ENCODE data around the gene POLN.

The POLN gene

GRCh38 chr4:2155246-2155645, 86.7 kb downstream of the POLN start:
- DNase-seq = no peak

GRCh38 chr4:2154215-2154740, 87.6 kb downstream of the POLN start:
- DNase-seq = no peak

- DNase-seq = no peak
Measured at GRCh38 chr4:2151544-2151943, 90.4 kb downstream of the POLN start.

DNA sequence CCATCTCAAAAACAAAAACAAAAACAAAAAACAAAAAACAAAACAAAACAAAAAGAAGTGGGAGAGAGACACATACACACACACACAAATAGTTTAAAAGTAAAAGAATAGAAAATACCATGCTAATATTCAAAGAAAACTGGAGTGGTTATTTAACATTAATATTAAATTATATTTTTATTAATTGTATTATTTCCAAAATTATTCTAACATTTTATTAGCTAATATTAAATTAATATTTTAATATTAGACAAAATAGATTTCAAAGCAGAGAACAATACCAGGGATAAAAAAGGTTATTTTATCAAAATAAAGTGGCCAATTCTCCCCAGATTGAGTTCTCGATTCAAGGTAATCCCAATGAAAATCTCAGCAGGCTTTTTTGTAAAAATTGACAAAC, 91.8 kb downstream of the POLN start:
- DNase-seq = no peak

DNA sequence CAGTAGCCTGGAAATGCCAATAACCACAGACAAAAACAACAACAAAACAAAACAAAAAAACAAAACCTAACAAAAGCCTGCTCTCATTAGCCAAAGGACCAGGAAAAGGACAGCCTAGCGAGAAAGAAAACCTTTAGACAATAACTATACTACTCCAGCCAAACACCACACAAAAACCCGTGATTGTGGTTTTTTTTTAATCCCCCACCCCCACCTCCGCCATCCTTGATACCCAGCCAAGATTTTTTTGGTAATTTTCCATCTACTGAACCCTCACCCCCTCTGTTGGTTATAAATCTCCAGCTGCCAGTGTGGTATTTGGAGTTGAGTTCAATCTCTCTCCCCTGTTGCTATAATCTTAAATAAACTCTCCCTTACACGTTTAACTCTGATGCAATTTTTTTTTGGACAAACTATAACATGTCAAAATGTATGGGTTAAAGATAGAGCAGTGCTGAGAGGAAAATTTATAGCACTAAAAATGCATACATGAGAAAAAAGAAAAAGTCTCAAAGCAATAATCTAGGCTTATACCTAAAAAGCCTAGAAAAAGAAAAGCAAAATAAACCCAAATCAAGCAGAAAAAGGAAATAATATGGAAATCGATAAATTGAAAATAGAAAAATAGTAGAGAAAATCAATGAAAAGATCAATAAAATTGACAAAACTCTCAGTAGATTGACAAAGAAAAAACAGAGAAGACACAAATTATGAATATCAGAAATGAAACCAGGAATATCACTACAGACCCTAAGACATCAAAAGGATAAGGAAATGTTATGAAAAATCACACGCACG, 99.1 kb downstream of the POLN start:
- DNase-seq = no peak

DNA sequence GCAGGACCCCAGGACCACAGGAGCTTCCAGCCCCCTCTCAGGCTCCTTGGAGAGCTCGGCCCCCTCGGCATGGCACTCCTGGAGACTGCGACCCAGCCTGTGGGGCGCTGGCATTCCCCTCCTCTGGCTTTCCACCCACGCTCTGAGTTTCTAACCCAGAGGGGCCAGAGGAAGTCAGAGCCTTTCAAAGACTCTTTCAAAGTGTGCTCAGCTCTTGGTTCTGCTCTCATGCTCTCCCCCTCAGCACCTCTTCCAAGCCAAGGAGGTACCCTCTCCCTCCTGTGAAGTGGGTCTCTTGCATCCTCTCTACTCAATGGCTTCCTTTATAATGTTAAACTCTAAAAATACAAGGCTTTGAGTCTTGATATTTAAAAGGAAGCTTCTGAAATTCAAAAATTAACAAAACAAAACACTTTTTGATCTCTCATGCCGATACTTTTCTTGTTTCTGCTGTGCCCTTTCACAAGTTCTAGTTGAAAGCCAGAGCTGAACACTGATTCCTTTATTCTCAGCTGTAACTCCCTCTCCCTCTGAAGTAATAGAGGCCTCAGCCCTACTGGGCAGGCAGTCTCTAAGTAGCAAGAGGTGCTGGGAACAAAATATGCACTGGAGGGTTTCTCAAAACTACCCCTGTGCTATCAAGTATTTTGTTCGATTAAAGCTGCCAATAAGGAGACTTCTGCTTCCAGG, 100.0 kb downstream of the POLN start:
- peak; percentile 56 for DNase-seq

DNA sequence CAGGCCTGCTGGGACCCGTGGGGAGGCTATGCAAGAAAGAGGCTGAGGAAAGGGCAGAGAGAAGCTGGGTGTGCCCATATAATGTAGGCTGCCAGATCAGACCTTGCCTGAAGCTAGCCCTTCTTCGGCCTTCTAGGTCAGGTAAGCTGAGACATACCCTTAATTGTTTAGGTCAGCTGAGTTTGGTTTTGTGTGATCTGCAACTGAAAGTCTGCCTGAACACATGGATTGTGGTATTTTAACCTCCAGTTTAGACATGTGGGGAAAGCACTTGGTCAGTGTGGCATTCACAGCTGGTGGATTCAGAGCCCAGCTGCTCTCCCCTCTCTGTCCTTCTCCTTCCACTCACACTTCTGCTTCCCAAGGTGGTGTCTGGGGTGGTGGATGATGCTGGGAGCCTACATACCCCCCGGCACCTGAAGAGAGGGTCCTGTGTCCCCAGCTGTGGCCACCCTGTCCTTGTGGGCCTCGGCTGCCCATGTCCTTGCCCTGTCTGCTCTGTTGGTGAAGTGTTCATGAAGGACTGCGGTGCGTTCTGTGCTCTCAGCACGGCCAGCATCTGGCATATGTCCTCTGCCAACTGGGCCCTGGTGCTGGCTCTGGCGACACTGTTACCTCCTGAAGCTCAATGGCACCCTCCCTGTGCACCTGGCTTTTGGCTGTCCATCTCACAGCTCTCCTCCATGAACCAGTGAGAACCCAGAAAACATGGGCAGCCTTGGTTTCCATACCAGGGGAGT, 100.7 kb downstream of the POLN start:
- no peak for DNase-seq

- DNase-seq = no peak
Measured at GRCh38 chr4:2138846-2139500, 102.9 kb downstream of the POLN start.

- DNase-seq = no peak
Measured at GRCh38 chr4:2136726-2137125, 105.2 kb downstream of the POLN start.

DNA sequence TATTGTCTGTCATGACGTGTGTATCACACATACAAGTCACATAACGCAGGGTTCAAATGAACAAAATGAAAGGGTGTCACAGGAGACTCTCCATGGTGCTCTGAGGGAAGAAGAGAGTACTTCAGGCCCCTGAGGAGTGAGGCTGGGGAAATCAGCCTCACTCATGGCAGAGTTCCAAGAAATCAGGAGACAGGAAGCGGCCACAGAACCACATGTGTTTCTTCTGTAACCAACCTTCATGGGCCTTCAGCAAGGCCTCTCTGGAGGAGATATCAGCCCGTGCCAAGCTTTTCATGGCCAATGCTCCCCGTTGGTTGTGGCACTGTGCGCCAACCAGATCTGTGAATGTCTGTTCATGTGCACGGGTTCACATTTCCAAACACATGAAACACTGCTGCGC, 106.8 kb downstream of the POLN start:
- DNase-seq = no peak

- no peak for DNase-seq
Measured at GRCh38 chr4:2132438-2132837, 109.5 kb downstream of the POLN start.

DNA sequence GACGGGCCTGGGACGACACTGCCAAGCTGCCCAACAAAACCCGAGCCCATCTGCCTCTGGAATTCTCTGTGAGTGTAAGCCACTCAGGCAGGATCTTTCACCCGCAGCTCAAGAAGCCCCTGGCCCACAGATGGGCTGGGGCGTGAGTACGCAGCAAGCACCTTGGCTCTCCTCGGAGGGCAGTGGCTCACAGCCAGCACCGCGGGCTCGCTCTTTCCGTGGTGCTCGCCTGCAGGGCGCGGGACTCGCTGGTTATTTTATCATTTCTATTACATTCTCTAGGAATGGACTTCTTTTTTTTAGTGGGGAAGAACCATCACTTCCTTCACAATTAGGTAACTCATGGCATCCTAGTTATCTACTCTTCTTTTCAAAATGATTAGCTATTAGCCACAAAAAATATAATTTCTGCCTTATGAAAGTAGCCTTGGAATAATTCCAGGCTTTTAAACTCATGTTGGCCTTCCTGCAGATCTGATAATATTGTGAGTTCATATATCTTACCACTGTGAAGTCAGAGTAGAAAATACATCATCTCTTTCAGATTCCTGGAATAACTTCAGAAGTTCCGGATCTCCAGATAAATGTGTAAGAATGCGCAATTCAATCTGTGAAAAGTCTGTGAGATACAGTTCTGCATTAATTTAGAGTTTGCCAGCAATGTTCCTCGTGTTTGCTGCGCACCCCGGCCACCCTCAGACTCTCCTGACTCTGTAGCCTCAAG, 114.2 kb downstream of the POLN start:
- no peak for DNase-seq

- DNase-seq = no peak
Measured at GRCh38 chr4:2126309-2127043, 115.4 kb downstream of the POLN start.

- no peak for DNase-seq
Measured at GRCh38 chr4:2125831-2126230, 116.1 kb downstream of the POLN start.

DNA sequence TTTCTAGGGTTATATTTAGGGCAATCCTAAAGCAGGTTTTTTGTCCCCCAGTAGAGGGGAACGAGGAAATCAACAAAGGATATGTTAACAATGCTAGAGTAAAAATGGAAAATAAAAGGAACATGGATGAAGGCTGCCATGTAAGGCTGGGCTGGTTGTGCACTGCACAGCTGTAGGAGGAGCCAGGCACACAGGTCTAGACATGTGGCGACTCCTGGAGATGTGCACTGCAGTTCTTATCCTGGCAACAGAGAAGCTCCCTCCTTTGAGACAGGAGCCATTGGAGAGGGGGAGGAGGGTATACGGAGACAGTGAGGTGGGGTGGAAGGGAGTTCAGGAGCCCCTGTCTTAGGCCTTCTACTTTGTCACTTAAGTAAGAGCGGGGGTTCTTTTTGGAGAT, 116.9 kb downstream of the POLN start:
- DNase-seq = no peak

- no peak for DNase-seq
Measured at GRCh38 chr4:2116687-2117400, 125.1 kb downstream of the POLN start.

DNA sequence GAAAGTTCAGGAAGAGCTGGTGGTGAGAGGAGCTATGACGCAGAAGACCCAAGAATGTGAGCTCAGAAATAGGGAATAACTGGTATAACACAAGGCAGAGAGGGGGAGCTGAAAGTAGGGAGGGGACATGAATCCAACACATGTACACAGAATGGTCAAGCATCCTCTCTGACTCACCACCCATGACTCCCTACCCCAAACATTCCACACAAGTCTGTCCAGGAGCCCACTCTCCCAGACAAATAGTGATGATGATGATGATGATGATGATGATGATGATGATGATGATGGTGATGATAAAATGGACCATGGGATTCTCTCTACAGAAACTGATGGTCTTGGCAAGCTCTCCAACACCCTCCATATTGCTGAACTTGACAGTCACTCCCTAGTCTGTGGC, 136.4 kb downstream of the POLN start:
- DNase-seq = no peak

GRCh38 chr4:2104556-2105345, 137.2 kb downstream of the POLN start:
- DNase-seq = no peak

DNA sequence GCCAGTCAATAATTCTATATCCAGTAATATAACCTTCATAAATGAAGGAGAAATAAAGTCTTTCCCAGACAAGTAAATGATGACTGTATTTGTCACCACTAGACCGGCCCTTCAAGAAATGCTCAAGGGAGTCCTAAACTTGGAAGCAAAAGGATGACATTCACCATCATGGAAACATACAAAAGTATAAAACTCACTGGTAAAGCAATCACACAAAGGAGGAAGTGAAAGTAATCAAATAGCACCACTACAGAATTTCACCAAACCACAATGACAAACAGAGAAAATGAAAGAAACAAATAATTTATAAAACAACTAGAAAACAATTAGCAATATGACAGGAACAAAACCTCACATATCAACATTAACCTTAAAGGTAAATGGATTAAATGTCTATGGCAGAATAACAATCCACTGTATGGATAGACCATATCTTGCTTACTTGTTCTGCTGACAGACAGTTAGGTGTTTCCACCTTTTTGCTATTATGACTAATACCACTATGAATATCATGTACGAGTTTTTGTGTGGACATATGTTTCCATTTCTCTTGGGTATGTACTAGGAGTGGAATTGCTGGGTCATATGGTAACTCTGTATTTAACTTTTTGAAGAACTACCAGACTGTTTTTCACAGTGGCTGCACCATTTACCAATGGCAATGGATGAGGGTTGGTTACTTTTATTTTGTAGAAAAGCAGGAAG, 137.9 kb downstream of the POLN start:
- DNase-seq = no peak

All from activated CD8-positive, alpha-beta memory T cell treated with anti-CD3 and anti-CD28 coated beads, Interleukin-2, amount 50 U/mL, for 48 hours (primary cell).